HG02759 (cell line): ENCODE data around the gene BACH2.

Source experiments
- ATAC-seq: cut with Tn5 transposase; IDR thresholded peaks from one replicate; pipeline ENCODE4 v1.9.1; 2021; ENCODE audit warnings: mild to moderate bottlenecking, moderate library complexity; ENCODE audit not compliant: unreplicated experiment

Gene BACH2

DNA sequence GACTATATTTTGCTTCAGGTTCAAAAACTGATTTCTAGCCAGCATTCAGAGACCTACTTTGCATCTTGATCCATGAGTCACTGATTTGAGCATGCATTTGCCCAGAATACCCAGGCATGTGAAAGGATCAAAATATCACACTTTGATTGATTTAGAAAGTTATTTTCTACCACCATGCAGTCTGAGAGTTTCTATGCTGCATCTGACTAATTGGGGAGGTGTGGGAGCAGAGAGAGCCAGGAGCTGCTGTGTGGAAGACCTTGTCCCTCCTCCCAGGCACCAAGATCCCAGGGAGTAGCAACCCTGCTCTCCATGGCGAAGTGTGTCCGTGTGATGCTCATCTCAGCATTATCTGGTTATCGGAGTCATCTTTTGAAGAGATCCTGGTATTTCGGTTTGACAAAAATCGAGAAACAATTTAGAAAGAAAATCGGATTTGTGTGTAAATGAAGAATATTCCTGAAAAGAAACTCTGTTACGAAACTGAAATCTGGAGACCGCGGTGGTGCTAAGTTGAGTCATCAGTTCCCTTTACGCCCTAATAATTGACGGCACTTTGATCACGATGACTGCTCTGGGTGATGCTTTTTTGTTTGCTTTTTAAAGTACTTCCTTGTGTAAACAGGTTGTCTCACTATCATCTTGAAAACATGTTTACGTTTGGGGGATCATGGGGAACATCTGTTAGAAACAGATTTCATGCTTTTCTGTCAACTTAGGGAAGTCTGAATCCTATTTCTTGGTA, 193.4 kb downstream of the BACH2 start:
- ATAC-seq, result peak; percentile 76

DNA sequence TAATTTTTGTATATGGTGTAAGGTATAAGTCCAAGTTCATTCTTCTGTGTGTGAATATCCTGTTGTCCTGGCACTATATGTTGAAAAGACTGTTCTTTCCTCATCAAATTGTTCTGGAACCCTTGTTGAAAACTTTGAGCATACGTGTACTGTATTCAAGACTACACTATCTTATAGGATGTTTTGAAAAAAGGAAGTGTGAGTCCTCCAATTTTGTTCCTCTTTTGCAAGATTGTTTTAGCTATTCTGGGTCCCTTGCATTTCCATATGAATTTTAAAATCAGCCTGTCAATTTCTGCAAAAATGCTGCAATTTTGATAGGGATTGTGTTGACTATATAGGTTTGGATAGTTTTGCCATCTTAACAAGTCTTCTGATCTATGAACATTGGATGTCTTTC, 195.2 kb downstream of the BACH2 start:
- no peak for ATAC-seq

DNA sequence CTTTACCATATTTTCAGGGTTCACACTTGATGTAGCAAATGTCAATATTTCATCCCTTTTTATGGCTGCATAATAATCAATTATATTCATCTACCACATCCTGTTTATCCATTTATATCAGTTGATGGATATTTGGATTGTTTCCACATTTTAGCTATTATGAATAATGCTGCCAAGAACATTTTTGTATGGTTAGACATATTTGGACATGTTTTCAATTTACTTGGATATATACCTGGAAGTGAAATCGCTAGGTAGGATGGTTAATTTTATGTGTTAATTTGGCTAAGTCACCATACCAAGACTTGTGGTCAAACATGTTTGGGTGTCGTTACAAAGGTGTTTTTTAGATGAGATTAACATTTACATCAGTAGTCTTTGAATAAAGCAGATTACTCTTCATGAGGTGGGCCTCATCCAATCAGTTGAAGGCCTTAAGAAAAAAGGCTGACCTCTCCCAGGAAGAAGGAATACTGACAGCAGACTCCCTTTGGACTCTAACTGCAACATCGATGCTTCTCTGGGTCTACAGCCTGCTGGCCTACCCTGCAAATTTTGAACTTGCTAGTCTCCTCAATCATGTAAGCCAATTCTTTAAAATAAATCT, 196.5 kb downstream of the BACH2 start:
- no peak for ATAC-seq

DNA sequence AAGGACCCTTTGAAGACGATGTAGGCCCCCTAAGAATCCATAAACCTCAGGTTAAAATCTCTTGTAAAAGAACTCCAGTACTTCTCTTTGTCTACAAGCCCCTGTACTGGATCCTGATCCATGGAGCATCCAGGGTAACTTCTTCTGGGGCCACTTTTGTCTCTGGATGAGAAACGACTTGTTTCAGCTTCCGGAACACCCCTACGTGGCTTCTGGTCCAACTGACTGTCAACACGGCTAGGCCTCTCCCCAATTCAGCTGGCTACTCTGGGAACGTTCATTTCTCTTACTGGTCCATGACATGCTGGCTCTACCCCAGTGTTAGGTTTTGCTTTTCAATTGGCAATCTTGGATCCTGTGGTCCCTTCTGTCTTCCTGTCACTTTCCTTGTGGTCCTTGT, 198.0 kb downstream of the BACH2 start:
- no peak for ATAC-seq

DNA sequence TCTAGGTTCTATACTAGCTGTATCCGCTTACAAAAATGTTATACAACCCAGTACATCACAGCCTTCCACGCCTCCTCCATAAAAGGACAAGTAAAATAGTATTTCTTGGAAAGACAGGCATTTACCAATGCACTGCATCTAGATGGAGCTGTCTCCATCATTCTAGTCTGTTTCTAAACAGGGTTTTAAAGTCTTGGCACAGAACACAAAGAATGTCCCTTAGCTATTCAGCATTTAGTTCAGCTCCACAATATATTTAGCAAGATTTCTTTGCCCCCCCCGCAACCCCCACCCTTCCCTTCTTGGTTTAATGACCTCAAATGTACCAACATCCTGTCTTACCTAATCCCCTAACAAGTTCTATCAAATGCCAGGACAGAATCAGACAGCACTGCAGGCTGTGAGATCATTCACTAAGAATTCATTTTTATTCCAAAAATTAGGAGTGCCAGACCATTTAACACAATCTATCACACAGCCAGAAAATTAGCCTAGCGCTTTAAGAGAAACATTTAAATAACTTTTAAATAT, 198.6 kb downstream of the BACH2 start:
- no peak for ATAC-seq

DNA sequence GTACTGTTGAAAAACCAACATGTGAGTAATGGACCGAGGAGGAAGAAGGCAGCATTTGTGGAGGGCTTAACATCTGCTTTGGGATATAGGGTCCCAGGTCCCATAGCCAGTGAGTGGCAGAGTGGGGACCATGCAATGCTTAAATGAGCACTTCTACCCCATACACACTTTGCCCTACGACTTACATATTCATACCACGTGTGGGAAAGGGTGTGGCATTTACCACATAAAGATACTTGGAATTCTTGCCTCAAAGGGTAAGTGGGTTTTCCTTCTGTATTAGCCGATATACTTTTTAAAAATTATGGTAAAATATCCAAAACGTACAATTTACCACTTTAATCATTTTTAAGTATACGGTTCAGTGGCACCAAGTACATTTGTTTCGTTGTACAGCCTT, 199.3 kb downstream of the BACH2 start:
- ATAC-seq, result no peak

DNA sequence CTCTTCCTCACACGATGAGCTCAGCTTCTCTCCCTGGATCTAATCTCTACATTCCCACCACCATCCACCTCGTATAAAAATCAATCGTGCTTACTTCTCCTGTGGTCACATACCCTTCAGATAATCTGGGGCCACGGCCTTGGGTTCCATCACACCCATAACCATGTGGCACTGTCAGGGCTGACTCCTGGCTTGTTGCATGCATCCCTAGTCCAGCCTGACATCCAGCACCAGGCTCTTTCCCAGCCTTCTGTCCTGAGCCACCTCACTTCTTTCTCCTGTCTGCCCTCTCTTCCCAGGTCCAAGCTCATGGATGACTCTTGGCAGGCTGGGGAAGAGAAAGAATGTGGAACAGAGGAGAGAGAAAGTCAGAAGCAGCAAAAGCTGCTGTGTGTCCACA, 199.8 kb downstream of the BACH2 start:
- no peak for ATAC-seq

DNA sequence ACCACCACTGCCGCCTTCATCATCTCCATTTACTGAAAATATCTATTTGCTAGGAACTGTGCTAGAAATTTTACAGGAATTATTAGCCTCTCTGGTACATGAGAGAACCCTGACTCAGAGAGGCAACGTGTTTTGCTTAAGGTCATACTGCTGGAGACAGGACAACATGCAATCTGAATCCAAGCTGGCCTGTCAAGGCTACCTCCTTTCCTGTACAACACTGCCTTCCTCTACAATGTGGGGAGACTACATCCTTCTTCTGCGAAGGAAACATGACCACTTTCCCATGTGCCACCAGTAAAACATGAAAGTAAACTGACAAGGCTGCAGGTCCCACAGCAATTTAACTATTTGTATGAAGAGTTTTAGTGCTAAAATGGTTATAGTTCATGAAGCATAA, 200.9 kb downstream of the BACH2 start:
- no peak for ATAC-seq

DNA sequence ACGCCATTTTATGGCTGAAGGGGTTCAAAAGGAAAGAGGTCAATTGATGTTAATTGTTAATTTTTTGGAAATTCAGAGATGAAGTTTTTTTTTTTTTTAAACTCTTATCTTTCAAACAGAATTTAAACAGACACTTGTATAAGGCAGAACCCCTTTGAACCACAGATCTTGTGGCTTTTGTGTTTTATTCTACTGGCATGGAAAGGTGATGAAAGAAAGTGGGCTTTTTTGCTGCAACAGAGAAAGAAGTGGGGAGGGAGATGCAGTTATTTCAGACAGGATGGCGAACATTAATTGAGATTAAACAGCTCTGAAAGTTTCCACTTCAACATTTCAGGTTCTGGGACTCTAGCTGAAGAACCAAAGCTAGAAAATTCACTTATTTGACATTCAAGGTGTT, 201.5 kb downstream of the BACH2 start:
- no peak for ATAC-seq

DNA sequence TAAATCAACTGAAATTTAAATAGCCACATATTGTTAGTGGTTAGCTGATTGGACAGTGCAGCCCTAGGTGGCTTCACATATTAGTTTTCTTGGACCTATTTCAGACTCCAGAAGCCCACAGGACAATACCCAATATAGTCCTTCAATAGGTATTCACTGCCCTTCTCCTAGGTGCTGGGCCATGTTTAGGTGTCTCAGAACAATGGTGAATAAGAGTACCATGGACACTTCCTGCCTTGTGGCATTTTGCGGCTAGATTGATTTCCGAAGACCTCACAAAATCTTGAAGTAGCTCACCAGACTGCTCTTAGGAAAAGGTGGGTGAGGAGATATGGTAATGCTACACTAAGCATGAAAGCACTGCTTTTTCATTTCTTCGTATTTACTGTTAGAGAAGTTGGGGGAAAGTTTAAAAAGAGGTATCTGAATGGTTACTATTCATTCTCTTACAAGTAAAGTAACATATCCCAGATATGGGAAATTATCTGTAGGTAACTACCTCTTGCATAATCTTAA, 203.0 kb downstream of the BACH2 start:
- ATAC-seq, result no peak

DNA sequence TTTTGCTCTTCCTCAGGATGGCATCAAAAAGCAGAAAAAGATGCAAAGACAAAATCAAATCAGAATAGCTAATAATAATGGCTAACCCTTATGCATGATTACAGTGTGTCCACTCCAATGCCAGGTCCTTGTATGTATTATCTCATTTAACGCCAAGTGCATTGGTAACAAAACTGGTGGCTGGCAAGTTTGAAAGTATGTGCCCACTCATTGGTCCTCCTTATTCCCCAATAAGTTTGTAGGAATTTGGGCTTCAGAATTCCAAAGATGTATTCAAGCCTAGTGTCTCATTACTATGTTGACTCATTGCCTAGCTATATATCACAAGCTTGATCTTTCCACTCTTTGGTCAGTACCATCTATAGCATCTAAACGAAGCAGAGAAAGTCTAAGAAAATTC, 205.8 kb downstream of the BACH2 start:
- ATAC-seq, result no peak

DNA sequence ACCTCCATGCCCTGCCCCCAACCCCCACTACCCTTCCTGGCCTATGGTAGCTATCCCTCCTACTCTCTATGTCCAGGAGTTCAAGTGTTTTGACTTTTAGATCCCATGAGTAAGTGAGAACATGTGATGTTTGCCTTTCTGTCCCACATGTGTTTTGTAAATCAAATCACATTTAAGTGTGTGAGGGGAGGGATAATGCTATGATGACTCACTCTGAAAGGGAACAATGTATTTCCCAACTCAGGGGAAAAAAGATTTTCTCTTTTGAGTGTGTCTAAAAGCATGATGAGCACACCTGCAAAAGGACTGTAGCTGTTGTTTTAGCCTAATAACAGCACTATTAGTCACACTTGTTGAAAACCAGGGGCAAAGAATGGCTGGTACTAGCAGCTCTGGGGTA, 208.6 kb downstream of the BACH2 start:
- no peak for ATAC-seq

DNA sequence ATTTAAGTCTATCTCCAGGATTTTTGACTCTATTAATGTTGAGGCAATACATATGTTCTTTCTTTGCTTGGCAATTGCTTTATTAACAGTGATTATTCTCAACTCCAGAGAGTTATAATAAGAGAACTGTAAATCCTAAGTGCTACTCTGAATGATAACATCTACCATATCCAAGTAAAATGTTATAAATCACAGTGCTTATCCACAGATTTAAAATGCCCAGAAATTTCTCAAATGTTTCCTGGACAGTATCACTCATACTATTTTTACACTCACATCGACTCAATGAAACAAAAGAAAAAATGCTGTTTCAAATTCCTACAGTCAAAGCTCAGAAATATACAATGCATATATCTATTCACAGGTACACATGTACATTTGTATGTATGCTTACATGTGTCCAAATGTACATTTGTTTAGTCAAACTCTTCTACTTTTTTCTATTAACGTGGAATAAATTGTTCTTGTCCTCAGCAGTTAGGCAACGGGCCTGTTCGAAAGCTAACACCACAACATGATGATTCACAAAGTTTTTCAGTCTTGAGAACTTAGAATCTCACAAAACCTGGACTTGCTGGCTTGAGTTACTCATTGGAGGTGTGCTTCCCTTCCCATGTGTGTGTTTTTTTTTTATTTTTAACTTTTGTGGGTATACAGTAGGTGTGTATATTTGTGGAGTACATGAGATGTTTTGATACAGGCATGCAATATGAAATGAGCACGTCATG, 209.4 kb downstream of the BACH2 start:
- ATAC-seq, result no peak

DNA sequence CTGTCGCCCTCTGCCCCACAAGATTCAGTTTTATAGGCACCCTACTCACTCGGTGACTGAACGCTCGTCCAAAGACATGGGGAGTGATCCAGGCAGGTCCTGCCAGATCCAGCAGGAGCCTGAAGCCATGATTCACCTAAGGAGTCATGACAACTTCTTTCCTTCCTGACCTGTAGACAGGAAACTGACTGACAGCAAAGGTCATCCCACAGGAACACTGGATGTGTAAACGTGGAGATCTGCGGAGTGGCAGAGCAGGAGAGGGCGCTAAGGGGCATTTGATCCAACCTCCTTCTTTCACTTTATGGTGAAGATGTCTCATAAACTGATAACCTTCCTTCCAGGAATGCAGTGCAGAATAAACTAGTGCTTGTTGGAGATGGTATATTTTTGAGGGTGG, 210.1 kb downstream of the BACH2 start:
- no peak for ATAC-seq

DNA sequence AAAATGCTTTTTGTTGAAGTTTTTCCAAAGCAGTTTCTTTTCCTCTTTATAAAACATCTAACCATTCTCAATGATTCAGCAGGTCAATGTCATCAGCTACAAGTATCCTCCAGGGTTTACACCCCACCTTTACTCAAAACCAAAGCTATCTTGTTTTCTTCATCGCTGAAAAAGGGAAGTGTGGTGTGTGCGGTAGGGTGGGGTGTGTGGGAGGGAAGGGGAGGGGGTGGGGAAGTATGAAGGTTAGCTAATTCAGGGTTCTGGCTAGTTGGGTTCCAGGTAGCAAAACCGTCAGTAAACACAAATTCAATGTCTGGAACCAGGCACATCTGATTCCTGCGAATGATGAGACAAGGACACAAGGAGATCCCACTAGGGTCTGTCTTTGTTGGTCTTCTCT, 212.8 kb downstream of the BACH2 start:
- ATAC-seq, result peak; percentile 64

DNA sequence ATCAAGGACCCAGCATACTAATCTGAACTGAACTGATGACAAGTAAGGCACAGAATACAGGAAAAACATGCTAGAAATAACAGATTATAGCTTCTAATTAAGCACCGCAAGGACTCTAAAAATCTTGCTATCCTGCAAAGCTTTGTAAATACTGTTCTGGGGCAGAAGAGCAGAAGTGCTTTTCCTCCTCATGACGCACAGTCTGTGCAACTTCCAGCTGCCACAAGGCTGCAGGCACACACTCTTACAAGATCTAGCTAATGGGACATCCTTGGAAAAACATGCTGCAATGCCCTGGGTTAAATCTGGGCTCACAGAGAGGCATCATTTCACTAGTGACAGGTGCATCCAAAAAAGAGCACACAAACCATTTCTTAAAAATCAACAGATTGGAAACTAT, 213.8 kb downstream of the BACH2 start:
- ATAC-seq, result no peak

DNA sequence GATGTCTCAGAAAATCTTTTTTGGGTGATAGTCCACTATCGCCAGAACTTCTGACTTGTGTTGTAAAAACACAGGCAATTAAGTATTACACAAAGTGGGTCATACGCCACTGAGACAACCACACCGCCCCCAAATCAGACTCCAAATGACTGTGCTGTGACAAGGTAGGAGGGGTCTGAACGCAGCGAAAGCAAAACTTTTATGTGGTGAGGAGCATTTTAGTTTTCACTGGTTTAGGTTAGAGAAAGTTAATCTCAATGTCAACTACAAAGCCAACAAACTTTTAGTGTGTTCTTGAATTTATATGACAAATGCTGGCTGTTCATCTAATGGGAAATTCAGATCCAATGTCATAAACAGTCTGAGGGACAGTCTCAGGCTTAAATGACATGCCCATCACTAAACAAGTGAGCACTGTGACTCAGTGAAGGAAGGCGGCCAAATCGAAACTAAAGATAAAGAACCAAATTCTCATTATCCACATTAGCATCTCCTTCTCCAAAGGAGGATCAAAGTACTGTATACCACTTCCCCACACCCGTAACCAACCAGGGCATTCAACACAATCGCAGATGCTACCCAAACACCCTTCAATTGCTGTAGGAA, 215.7 kb downstream of the BACH2 start:
- ATAC-seq, result peak; percentile 88

DNA sequence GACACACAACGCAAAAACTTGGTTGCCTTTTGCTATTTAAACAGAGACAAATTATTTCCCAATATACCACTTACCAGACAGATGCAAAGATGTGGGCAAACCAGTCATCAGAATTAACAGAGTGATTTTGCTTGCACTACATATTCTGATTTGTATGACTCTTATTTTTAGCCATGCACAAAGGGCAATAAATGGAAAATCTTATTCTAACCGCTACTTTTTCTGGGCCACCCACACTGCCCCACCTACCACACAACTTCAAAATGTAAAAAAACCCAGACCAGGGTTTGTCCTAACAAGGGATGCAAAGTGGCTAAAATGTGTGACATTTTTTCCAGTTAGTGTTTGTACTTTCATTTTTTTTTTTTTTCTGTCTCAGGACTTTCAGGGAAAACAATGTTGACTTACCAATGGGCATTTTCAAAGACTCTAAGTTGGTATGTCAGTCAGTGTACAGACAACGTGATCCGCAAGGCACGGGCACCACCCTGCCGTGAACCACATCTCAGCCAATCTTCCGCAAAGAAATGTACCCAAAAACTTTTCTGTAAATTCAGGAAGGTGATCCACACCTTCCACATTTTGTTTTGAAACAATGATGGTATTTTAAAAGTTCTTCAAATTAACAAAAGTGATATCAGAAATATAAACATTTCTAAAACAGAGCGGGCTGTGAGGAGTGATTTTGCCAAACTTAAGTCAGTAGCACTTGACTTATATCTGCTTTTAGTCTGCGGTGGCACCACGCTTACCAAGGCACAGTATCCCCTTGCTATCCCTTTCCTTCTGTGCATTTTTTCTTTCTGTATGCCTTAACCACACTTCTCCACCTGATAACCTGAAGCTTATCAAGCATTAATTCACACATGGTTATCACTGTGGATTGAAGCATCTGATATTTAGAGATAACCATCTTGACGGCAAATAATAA, 216.8 kb downstream of the BACH2 start:
- ATAC-seq, result no peak

DNA sequence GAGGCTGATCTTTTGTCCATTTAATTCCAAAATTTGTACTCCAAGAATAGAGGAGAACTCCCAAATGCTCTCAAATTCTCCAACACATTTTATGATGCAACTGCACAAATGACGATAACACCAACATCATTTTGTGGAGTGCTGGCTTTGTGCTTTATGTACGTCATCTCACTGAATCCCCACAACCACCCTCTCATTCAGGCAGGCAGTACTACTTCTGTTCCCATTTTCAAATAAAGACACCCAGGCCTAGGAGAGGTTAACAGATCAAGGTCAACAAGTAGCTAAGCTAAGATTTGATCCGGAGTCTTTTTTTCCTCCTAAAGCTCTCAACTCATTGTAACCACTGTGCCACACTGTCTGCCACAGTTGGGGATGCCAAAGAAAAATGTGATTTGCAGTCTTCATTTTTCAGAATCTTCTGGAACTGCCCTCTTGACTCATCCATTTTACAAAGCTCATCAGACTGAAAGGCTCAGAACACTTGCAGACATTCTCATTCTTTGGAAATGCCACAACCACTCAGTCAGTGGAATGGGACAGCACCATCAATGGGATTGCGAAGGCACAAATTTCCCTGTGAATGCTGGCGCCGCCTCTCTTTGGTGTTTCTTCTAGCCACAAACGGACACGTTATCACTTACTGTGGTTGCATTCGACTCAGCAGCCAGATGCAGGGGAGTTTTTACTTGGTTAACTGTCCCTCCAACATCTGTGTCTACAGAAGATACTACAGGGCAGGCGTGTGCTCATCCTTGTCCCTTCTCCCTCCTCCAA, 217.9 kb downstream of the BACH2 start:
- ATAC-seq, result no peak
